Putamen (tissue), 1 donor: ENCODE results near the gene NPC2.

Experiments used
- DNase-seq: peaks from one replicate; pipeline ENCODE4 v3.0.0-alpha.2; 2016; ENCODE audit warnings: low spot score

The NPC2 gene

GRCh38 chr14:74519316-74520074 lies 26.4 kb upstream of the NPC2 start:
- DNase-seq: no peak

- no peak for DNase-seq
Observed at GRCh38 chr14:74518221-74518620, 25.1 kb upstream of the NPC2 start.

GRCh38 chr14:74517731-74518130 lies 24.6 kb upstream of the NPC2 start:
- DNase-seq: no peak

GRCh38 chr14:74516451-74517160 lies 23.5 kb upstream of the NPC2 start:
- DNase-seq: no peak

GRCh38 chr14:74515891-74516412 lies 22.8 kb upstream of the NPC2 start:
- no peak for DNase-seq

- DNase-seq: no peak
Observed at GRCh38 chr14:74514471-74514941, 21.4 kb upstream of the NPC2 start.

- no peak for DNase-seq
Observed at GRCh38 chr14:74511966-74512830, 19.1 kb upstream of the NPC2 start.

- no peak for DNase-seq
Observed at GRCh38 chr14:74510959-74511409, 17.9 kb upstream of the NPC2 start.

- DNase-seq: no peak
Observed at GRCh38 chr14:74510223-74510931, 17.3 kb upstream of the NPC2 start.

- DNase-seq: no peak
Observed at GRCh38 chr14:74509587-74510222, 16.6 kb upstream of the NPC2 start.

- DNase-seq: no peak
Observed at GRCh38 chr14:74508844-74509428, 15.8 kb upstream of the NPC2 start.

- DNase-seq: no peak
Observed at GRCh38 chr14:74508292-74508731, 15.2 kb upstream of the NPC2 start.

GRCh38 chr14:74507840-74508239 lies 14.7 kb upstream of the NPC2 start:
- DNase-seq: no peak

GRCh38 chr14:74507085-74507484 lies 14.0 kb upstream of the NPC2 start:
- DNase-seq: no peak

GRCh38 chr14:74506411-74506851 lies 13.3 kb upstream of the NPC2 start:
- DNase-seq: no peak

- DNase-seq: no peak
Observed at GRCh38 chr14:74505831-74506230, 12.7 kb upstream of the NPC2 start.

- no peak for DNase-seq
Observed at GRCh38 chr14:74504874-74505720, 12.0 kb upstream of the NPC2 start.

- DNase-seq: no peak
Observed at GRCh38 chr14:74504412-74504811, 11.3 kb upstream of the NPC2 start.

GRCh38 chr14:74503938-74504335 lies 10.8 kb upstream of the NPC2 start:
- DNase-seq: no peak
